A204.1 (cell line): Measurements from ENCODE around the gene NFKB2.

Source experiments
- FAIRE-seq: peaks from 2 replicates; lab custom pipeline; 2012; peaks lifted over from hg19 to GRCh38; lab: Jason Lieb, UNC

Gene NFKB2

DNA sequence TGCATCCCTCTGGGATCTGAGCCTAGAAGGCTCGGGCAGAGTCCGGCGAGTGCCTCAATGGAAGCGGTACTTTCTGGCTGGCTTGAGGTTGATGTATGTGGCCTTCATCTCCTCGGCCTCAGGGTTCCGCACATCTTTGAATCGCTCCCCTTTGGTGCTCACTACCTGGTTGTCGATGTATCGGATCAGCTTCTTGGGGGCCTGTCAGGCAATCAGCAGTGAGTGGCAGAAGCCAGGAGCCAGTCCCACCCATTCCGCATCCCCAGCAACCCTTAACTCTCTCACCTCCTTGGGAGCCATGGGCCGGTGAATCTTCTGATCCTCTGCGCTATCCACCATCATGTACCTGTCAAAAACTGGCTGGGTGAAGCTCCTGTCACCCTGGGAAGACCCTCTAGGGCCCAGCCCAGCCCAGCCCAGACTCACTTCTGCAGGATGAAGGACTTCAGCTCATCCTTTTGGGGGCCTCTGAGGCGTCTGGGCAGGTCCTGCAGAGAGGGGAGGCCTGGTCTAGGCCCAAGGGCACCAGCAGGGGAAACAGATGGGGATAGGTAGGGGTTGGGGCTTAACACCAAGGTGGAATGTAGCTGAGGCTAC, 28.0 kb downstream of the NFKB2 start:
- FAIRE-seq: no peak

DNA sequence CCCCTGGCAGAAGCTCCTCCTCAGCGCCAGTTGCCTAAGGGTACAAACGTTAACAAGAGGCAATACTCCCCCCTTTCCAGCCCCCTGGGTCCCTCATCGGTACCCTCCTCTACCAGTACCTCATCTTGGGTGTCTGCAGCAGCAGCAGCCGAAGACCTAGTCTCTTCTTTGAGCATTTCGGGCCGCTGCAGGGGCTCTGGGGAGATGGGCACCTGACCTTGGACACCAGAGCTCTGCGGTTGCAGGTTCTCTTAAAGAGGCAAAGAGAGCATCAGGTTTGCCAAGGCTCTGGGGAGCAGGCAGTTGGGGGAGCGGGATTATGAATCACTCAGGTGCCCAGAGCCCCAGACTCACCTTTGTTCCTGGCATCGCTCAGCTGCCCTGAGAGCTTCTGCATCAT, 28.6 kb downstream of the NFKB2 start:
- no peak for FAIRE-seq

DNA sequence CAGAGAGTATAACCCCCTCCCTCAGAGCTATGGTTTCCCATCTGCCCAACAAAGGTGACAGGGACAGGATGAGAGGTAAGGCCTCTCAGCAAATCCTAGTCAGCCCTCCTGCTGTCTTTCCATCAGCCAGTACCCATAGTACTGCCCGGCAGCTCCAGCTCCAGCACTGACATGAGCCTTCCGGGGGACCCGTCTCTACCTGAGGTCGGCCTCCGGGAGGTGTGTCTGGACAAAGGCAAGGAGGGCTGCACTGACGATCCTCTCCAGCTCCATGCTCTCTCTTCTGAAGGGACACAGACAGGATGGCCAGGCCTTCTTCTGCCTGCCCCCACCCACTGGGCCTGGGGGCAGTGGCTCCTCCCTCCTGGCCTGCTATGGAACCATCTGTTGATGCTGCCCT, 29.4 kb downstream of the NFKB2 start:
- no peak for FAIRE-seq

DNA sequence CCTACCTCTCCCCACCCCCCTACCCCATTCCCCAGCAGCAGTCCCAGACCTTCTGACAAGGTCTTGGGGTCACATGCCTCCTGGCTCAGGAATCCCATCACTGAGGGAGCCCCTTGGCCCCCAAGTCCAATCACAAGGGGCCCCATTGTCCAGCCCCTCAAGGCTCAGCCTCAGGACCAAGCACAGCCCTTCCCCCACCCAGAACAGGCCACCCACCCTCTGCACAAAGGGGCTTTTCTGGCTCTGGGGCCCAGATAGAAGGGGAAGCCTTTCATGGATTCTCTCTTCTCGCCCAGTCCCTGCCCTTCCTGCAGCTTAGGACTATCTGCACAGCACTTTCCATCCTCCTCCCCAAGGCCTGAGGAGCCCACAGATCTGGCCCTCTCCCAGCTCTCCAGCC, 29.9 kb downstream of the NFKB2 start:
- no peak for FAIRE-seq

DNA sequence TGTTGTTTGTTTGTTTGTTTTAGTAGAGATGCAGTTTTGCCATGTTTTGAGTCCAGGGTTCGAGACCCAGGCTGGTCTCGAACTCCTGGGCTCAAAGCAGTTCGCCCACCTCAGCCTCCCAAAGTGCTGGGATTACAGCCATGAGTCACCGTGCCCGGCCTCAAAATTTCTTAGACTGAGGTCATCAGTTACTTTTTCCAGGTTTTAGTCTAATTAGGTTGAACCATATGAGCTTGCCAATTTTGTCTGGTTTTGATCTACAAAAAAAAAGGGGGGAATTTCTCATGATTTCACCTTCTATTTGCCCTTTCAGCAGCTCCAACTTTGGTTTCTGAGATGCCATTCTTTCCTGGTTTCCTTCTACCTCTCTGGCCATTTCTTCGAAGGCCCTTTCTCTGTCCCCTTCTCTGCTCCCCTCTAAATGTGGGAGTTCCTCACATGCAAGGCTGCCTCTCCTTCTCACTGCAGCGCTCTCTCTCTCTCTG, 31.3 kb downstream of the NFKB2 start:
- FAIRE-seq: no peak

DNA sequence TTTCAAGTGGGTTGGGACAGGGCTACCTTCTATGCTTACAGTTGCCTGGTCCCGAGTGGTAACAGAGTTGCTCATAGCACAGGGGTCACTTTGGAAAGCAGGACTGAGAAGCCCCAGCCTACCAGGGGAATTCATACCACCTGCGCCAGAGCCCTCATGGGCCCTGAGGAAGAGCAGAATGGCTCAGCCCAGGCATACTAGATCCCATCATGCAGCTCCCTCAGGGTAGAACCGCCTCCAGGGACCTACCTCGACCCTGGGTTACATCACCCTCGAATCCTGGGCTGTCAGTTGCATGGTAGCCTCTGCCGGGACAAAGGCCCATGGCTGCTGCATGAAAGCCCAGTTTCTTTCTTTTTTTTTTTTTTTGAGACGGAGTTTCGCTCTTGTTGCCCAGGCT, 34.0 kb downstream of the NFKB2 start:
- FAIRE-seq: no peak

DNA sequence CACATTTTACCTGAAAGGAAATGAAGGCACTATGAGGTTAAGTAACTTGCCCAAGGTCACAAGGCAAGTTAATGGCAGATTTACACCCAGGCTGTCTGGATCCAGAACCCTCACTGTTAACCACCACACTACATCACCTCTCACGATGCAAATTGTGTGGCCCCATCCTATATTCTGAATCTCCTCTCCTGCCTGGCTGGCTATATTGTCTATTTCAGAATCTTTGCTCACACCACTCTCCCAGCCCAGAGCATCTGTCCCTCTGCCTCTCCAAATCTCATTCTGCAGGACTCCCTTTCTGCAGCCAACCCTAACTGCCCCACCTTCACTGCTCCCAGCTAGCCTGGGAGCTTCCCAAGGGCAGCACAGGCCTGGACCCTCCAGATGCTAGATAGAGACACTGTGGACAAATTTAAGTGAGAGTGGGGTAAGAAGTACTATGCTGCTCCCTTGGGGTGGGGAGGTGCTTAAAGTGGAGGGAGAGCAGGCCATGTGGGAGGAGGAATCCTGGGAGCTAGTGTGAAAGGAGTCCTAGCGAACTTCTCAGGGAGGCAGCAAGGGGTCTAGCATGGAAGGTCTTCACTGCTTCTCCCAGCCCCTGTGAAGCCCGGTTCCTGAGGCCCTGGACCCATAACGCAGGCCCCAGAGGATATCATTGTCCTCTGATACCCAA, 36.1 kb downstream of the NFKB2 start:
- FAIRE-seq: no peak

DNA sequence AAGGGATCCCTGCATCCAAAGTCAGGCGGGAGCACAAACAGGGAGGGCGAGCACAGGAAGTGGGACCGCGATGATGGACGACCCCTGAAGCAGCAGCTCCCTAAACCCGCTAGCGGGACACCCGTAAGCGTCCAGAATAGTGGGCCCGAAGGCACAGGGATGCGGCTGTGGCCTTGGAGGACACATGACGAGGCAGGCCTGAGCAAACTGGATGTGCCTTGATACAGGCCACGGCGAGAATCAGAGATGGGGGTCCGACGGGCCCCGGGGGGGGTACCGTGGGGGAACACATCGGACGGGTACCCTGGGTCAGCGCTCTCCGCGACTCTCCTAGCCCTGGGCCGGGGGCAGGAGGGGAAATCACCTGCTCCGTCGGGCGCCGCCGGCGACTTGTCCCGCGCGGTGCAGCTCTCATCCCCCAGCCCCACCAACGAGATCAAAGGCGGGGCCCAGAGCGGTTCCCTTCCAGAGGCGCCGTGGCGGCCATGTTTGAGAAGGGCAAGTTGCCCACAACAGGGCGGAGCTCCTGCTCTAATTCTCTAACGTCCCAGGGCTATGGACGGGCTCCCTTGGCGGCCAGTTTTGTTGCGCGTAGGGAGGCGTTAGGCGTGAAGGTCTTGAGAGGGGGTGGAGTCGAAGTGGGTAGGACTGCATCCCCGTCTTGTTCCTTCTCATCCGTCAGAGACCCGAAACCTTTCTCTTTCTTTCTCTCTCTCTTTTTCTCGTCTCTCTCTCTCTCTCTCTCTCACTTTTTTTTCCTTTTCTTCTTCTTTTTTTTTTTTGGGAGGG, 36.9 kb downstream of the NFKB2 start, which contains the start of gene CUEDC2:
Gene CUEDC2, minus strand, starts transcription at position 413 of the 789 bp plus-strand sequence. CDS start 7,386 bp downstream, outside the sequence.
- peak; percentile 97 for FAIRE-seq

DNA sequence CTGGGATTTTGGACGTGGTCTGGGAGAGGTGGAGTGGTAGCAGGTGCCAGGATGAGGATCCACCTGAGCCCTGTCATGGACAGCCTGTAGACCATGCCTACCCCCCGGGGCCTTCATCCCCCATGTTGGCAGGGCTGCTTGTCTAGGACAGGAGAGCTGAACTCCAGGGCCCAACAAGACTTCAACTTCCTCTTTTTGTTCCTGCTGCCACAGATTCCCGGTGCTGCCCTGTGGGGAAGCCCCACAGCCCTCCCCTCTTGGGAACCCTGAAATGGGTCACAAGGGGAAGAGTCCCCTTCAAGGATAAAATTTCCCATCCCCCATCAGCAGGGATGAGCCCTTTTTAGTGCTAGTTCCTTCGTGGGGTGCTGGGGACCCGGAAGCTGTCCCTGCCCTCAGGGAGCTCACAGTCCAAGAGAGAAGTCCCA, 38.1 kb downstream of the NFKB2 start:
- no peak for FAIRE-seq

DNA sequence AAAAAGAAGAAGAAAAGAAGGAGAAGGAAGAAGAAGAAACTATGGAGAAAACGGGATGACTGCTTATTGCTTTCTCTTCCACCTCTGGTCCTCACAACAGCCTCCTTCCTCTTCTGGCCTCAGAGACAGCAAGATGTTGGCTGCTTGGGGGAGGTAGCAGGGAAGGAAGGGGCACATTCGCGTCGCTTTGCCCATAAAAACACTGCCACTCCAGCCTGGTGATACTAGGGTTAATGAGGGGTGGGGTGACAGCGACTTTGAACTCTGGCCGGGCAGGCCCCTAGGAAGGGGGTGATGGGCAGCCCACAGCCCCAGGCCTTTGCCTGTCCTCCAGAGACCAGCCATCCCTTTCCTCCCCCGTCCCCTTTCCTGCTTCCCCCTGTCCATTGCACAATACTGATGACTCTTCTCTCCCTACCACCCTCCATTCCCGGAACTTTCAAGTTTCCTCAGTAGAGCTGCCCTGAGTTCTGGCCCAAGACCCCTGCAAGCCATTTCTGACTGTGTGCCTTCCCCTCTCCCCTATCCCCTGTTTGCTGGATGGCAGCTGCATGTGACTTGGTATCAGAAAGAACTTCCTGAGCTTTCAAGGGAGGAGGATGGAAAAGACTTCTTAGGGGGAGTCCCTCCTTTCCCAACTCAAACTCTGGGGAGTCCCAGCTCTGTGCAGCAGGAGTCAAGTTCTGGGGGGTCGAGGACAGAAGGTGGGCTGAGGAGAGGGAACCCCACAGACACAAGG, 39.1 kb downstream of the NFKB2 start:
- FAIRE-seq: no peak

DNA sequence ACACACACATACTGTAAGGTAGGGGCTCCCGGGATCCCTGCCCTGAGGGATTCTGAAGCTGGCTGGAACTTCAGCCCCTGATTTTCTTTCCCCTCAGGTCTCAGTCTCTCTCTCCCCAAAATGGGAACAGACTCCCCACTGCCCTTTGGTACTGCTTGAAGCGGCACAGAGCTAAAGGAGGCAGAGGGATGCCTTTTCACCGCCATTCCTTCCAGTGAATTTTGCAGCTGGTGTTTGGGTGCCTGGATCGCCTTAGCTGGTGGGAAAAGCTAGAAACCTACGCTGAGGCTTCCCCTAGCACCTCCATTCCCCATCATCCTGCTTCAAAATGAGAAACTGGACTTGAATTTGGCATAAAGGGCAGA, 39.6 kb downstream of the NFKB2 start:
- no peak for FAIRE-seq

DNA sequence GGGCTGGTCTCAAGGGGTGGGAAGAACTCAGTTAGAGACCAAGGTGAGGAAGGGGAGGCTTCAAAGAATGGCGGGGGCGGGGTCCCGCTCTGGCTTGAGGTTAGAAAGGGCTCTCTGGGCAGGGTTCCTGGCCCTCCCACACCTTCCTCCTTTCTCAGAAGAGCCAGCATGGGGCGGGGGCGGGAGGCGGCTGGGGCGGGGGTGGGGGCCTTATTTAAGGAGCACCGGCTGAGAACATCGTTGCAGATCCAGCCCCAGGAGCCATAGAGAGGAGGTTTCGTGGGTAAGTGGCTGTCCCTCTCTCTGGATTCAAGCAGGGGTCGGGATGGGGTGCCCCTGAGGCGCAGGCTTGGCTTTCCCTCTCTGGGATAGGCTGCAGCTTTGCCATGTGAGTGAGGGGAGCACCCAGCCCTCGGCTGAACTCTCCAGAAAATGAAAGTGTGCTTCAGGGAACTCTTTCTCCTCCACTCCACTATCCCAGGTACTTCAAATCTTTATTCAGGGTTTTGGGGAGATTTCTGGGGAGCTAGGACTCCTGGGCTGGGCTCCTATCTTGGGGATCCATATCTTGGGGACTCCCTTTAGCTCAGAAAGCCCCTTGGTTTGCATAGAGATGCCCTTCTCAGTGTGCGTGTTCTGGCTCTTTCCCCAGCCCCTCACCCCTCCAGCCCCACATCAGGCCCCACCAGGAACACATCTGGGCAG, 40.2 kb downstream of the NFKB2 start:
- FAIRE-seq: no peak

DNA sequence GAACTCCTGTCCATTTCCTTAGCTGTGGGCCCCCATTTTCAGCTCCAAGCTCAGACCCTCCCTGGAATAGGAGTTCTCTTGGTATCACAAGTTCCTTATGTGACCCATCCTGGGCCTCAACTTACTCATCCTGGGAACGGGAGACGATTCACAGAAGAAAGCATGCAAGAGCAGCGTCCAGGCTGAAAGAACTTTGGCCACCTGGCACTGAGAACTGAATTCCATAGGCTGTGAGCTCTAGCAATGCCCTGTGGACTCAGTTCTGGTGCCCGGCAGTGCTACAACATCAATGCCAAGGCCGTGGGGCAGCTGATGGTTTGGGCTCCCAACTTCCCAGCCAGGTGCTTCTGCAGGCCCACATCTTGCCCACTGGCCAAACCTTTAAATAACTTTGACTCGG, 40.8 kb downstream of the NFKB2 start:
- no peak for FAIRE-seq

DNA sequence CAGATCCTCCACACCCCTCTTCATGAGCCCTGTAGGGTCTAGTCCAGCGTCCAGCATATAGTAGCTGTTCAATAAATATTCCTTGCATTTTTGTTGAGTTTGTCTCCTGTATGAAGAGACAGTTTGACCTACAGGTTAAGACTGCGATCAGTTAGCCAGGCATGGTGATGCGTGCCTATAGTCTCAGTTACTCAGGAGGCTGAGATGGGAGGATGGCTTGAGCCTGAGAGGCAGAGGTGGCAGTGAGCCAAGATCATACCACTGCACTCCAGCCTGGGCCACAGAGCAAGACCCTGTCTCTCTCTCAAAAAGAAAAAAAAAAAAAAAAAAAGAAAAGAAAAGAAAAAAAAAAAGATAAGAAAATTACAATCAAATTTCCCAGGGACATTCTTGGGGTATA, 42.0 kb downstream of the NFKB2 start:
- no peak for FAIRE-seq

DNA sequence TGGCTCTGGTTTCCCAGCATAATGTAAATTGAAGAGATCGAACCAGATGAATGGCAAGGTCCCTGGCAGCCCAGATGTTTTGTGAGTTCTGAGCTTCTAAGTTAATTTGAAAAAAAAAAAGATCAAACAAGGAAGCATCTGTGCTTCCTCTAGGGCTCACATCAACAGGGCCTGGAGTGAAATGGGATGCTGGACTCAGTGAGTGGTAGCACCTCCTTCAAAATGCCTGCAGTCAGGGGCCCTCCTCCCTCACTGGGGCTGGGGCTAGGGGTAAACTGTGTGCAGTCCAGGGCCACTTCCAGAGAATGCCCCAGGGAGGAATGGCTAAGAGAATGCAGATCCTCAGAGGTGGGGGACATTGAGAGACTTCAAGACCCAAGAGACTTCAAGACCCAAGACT, 42.9 kb downstream of the NFKB2 start:
- no peak for FAIRE-seq

DNA sequence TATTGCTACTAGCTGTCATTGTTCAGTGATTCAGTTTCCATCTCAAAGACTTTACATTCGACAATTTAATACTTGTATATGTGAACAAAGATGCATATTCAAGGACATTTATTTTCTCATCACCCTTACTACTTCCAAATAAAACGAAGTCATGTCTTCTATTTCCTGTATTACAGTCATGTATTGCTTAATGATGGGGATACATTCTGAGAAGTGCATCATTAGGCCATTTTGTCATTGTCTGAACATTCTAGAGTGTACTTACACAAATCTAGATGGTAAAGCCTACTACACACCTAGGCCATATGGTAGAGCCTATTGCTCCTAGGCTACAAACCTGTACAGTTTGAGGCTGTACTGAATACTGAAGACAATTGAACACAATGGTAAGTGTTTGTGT, 49.3 kb downstream of the NFKB2 start:
- no peak for FAIRE-seq

DNA sequence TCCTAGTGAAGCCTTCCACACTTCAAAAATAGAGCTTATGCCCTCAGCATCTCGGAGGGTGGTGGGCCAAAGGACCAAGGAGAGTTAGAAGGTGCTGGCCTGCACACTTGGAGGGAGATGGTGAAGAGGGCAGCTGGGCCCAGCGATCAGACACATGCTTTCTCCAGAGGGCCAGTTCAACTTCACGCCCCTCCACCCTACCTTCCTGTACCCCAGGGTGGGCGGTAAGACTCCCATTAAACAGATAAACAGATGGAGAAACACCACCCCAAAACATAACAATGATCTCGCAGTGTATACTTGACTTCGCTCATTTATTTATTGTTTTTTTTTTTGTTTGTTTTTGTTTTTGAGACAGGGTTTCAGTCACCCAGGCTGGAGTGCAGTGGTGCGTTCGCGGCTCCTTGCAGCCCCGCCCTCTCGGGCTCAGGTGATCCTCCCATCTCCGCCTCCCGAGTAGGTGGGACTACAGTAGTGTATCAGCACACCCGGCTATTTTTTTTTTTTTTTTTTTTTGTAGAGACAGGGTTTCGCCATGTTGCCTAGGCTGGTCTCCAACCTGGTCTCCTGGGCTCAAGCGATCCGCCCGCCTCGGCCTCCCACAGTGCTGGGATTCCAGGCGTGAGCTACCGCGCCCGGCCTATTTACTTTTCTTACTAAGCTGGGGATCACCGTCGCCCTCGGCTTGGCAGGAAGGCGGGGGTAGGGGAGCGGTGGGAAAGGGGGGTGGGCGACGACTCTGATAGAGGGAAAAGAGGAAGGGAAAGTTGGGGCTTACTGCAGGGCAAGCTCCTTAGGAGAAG, 54.0 kb downstream of the NFKB2 start:
- FAIRE-seq: no peak

DNA sequence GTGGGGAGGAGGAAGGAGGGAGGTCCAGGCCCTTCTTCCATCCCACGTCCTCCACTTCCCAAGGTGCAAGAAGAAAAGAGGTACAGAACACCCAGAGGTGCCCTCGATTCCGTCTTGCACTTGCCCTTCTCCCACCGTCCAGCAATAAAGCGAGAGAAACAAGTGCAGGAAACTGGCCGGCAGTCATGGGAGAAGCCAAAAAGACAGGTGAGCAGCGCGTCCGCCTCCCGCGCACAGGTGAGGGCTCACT, 54.5 kb downstream of the NFKB2 start:
- no peak for FAIRE-seq

DNA sequence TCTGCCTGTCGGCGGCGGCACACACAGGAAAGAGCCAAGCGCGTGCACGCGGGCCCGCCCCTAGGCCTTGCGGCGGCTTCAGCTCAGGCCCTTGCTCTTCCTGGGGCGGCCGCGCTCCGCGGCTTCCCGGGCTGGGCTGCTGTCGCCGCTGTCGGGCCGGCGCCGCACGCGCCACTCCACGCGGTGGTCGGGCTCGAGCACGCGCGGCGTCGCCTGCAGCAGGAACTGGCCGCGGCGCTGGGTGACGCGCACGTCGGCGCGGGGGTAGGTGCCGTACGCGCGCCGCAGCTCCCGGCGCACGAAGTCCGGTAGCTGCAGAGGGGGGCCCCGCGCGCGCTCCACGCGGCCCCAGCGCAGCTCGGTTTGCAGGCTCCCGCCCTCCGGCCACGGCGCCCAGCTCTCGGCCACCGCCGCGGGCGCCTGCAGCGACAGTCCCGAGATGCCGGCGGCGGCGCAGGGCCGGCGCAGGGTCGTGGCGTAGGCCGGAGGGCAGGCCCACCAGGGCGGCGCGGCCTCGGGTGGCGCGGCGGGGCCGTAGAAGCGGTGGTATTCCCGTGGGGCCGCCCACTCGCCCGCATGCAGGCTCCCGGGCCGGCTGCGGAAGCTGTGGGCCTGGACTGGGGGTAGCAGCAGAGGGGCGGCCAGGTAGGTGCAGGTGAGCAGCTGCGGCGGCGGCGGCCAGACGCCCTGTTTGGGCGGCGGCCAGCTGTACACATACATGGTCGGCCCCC, 55.0 kb downstream of the NFKB2 start:
- no peak for FAIRE-seq

DNA sequence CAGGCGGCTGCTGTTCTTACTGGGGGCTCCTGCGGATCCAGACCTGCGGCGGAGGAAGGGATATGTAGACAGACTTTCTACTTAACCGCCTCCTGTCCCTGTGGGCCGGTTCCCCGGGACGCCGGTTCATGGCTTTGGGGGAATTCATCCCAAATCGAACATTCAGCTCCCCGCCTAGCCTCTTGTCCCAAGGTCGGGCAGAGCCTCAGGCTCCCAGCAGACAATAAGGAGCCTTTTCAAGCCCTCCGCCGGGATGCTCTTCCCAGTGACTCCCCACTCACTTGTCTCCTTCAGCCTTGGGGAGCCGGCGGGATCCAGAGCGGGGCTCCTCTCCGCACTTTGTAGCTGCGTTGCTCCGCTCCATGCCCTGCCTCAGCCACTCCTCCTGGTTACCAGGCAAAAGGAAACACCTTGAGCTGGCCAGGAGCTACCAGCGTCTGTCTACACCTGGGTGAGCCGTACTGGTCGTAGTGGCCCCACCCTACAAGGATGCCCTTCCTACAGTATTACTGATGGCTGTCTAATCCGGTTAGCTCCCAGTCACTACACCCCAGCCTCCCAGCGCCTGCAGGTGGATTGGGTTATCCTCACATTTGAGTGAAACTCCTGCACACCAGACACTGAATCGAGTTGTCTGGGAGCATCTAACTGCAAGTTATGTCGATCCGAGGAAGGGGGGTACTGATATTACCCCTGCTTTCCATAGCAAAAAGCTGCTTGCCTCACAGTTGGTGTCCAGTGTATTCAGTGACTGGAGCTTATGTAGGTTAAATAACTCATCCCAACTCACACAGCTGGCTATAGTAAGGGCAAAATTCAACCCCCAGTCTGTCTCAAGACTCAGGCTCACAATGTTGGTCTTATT, 55.8 kb downstream of the NFKB2 start, which contains the start of gene C10orf95:
Gene C10orf95, minus strand, starts transcription at position 439 of the 865 bp plus-strand sequence. CDS start 450 bp downstream, outside the sequence.
- FAIRE-seq: no peak
